ENCODE results near the gene MKLN1.

The MKLN1 gene

DNA sequence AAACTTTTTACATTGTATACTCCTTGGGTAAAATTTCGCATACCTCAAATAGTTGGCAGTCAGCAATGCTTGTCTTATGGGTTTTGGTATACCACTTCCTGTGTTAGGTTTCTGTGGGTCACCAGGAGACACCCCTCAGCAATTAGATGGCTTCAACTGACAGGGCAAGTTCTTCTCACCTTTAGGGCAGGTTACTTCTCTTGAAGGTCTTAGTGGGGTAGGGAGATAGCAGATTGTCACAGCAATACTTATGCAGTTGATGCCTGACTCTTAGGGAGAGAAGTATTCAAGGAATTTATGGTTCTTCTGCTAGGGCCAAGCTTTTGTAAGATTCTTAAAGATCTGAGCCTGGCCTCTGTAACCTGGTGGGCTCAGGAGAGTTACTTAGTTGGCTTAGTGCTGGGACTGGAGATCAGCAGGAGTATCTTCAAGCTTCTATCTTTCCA lies 42.9 kb downstream of the MKLN1 start:
- peak; percentile 91 for ATAC-seq
- TF ChIP-seq ESRRG (CRISPR knock-in tag; IDR thresholded peaks at IDR 0.05) (no peak), ZNF70 (CRISPR knock-in tag; IDR thresholded peaks at IDR 0.05) (no peak), ZC3H10 (CRISPR knock-in tag; IDR thresholded peaks at IDR 0.05) (no peak), GLIS3 (CRISPR knock-in tag; IDR thresholded peaks at IDR 0.05) (no peak), ZFP30 (CRISPR knock-in tag; IDR thresholded peaks at IDR 0.05) (no peak), BACH2 (CRISPR knock-in tag; IDR thresholded peaks at IDR 0.05; ENCODE audit: borderline replicate concordance) (no peak), SNAI2 (CRISPR knock-in tag; IDR thresholded peaks at IDR 0.05) (no peak), CSDC2 (CRISPR knock-in tag; IDR thresholded peaks at IDR 0.05) (no peak), ZFP3 (CRISPR knock-in tag; IDR thresholded peaks at IDR 0.05) (no peak), RARB (CRISPR knock-in tag; IDR thresholded peaks at IDR 0.05) (no peak), TCF4 (CRISPR knock-in tag; IDR thresholded peaks at IDR 0.05; ENCODE audit: borderline replicate concordance) (no peak)
- TF ChIP-seq, protein P1, sequence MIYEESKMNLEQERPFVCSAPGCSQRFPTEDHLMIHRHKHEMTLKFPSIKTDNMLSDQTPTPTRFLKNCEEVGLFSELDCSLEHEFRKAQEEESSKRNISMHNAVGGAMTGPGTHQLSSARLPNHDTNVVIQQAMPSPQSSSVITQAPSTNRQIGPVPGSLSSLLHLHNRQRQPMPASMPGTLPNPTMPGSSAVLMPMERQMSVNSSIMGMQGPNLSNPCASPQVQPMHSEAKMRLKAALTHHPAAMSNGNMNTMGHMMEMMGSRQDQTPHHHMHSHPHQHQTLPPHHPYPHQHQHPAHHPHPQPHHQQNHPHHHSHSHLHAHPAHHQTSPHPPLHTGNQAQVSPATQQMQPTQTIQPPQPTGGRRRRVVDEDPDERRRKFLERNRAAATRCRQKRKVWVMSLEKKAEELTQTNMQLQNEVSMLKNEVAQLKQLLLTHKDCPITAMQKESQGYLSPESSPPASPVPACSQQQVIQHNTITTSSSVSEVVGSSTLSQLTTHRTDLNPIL (CRISPR knock-in tag; IDR thresholded peaks at IDR 0.05; ENCODE audit: low read depth): no peak
- TF ChIP-seq, protein P2, sequence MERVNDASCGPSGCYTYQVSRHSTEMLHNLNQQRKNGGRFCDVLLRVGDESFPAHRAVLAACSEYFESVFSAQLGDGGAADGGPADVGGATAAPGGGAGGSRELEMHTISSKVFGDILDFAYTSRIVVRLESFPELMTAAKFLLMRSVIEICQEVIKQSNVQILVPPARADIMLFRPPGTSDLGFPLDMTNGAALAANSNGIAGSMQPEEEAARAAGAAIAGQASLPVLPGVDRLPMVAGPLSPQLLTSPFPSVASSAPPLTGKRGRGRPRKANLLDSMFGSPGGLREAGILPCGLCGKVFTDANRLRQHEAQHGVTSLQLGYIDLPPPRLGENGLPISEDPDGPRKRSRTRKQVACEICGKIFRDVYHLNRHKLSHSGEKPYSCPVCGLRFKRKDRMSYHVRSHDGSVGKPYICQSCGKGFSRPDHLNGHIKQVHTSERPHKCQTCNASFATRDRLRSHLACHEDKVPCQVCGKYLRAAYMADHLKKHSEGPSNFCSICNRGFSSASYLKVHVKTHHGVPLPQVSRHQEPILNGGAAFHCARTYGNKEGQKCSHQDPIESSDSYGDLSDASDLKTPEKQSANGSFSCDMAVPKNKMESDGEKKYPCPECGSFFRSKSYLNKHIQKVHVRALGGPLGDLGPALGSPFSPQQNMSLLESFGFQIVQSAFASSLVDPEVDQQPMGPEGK (CRISPR knock-in tag; IDR thresholded peaks at IDR 0.05; ENCODE audit: borderline replicate concordance): no peak

DNA sequence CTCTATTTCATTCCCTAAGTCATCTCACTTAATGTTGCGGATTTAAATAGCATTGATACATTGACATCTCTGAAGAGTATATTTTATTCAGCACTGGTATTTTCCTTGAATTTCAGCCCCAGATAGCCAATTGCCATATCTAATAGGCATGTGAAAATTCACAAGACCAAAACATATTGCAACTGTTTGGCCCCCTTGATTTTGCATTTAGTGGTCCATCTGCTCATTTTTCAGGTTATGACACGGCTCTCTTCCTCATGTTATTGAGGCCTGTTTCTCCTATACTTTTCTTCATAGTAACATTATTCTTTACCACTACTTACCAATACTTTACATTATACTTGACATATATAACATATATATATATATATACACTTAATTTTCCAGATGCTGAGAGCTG lies 43.7 kb downstream of the MKLN1 start:
- TF ChIP-seq ESRRG (CRISPR knock-in tag; IDR thresholded peaks at IDR 0.05): no peak
- no peak for TF ChIP-seq RARB (CRISPR knock-in tag; IDR thresholded peaks at IDR 0.05)
- TF ChIP-seq PPARA (CRISPR knock-in tag; IDR thresholded peaks at IDR 0.05; ENCODE audit: borderline replicate concordance): no peak
- no peak for TF ChIP-seq GLIS3 (CRISPR knock-in tag; IDR thresholded peaks at IDR 0.05)
- TF ChIP-seq CSDC2 (CRISPR knock-in tag; IDR thresholded peaks at IDR 0.05): no peak
- TF ChIP-seq ZC3H10 (CRISPR knock-in tag; IDR thresholded peaks at IDR 0.05): no peak
- no peak for TF ChIP-seq ZNF8 (CRISPR knock-in tag; IDR thresholded peaks at IDR 0.05)
- no peak for TF ChIP-seq BACH2 (CRISPR knock-in tag; IDR thresholded peaks at IDR 0.05; ENCODE audit: borderline replicate concordance)
- TF ChIP-seq ZNF70 (CRISPR knock-in tag; IDR thresholded peaks at IDR 0.05): no peak
- TF ChIP-seq, protein P2 (CRISPR knock-in tag; IDR thresholded peaks at IDR 0.05; ENCODE audit: borderline replicate concordance): no peak
- no peak for TF ChIP-seq TOX (CRISPR knock-in tag; IDR thresholded peaks at IDR 0.05; ENCODE audit: borderline replicate concordance)
- no peak for TF ChIP-seq ZFP30 (CRISPR knock-in tag; IDR thresholded peaks at IDR 0.05)
- TF ChIP-seq, protein P1 (CRISPR knock-in tag; IDR thresholded peaks at IDR 0.05; ENCODE audit: low read depth): no peak
- TF ChIP-seq ZNF565 (CRISPR knock-in tag; conservative IDR thresholded peaks at IDR 0.05; ENCODE audit: low read depth): no peak
- no peak for TF ChIP-seq SNAI2 (CRISPR knock-in tag; IDR thresholded peaks at IDR 0.05)
- TF ChIP-seq OSR1 (CRISPR knock-in tag; IDR thresholded peaks at IDR 0.05): no peak
- TF ChIP-seq, protein P3, sequence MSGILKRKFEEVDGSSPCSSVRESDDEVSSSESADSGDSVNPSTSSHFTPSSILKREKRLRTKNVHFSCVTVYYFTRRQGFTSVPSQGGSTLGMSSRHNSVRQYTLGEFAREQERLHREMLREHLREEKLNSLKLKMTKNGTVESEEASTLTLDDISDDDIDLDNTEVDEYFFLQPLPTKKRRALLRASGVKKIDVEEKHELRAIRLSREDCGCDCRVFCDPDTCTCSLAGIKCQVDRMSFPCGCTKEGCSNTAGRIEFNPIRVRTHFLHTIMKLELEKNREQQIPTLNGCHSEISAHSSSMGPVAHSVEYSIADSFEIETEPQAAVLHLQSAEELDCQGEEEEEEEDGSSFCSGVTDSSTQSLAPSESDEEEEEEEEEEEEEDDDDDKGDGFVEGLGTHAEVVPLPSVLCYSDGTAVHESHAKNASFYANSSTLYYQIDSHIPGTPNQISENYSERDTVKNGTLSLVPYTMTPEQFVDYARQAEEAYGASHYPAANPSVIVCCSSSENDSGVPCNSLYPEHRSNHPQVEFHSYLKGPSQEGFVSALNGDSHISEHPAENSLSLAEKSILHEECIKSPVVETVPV (CRISPR knock-in tag; IDR thresholded peaks at IDR 0.05): no peak
- TF ChIP-seq, protein P4, sequence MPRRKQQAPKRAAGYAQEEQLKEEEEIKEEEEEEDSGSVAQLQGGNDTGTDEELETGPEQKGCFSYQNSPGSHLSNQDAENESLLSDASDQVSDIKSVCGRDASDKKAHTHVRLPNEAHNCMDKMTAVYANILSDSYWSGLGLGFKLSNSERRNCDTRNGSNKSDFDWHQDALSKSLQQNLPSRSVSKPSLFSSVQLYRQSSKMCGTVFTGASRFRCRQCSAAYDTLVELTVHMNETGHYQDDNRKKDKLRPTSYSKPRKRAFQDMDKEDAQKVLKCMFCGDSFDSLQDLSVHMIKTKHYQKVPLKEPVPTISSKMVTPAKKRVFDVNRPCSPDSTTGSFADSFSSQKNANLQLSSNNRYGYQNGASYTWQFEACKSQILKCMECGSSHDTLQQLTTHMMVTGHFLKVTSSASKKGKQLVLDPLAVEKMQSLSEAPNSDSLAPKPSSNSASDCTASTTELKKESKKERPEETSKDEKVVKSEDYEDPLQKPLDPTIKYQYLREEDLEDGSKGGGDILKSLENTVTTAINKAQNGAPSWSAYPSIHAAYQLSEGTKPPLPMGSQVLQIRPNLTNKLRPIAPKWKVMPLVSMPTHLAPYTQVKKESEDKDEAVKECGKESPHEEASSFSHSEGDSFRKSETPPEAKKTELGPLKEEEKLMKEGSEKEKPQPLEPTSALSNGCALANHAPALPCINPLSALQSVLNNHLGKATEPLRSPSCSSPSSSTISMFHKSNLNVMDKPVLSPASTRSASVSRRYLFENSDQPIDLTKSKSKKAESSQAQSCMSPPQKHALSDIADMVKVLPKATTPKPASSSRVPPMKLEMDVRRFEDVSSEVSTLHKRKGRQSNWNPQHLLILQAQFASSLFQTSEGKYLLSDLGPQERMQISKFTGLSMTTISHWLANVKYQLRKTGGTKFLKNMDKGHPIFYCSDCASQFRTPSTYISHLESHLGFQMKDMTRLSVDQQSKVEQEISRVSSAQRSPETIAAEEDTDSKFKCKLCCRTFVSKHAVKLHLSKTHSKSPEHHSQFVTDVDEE (CRISPR knock-in tag; IDR thresholded peaks at IDR 0.05): no peak
- ATAC-seq: no peak

Measured in SK-N-SH treated with all-trans-retinoic acid at 6 μM for 48 hours (cell line).